GM10266 (cell line): ENCODE measurements around the gene PNPLA1.

ENCODE experiments used
- DNase-seq: peaks from one replicate; pipeline ENCODE4 v3.0.0; 2012; ENCODE audit errors: extremely low spot score
- TF ChIP-seq, protein P1 (sequence below): IDR thresholded peaks from 2 replicates; pipeline ENCODE4 v1.5.1; 2012; ENCODE audit warnings: mild to moderate bottlenecking, low read depth; ENCODE audit not compliant: control insufficient read depth, insufficient read depth; ENCODE audit errors: missing control alignments

The PNPLA1 gene

GRCh38 chr6:36308514-36308913, 38.7 kb downstream of the PNPLA1 start:
- DNase-seq: no peak
- TF ChIP-seq, protein P1, sequence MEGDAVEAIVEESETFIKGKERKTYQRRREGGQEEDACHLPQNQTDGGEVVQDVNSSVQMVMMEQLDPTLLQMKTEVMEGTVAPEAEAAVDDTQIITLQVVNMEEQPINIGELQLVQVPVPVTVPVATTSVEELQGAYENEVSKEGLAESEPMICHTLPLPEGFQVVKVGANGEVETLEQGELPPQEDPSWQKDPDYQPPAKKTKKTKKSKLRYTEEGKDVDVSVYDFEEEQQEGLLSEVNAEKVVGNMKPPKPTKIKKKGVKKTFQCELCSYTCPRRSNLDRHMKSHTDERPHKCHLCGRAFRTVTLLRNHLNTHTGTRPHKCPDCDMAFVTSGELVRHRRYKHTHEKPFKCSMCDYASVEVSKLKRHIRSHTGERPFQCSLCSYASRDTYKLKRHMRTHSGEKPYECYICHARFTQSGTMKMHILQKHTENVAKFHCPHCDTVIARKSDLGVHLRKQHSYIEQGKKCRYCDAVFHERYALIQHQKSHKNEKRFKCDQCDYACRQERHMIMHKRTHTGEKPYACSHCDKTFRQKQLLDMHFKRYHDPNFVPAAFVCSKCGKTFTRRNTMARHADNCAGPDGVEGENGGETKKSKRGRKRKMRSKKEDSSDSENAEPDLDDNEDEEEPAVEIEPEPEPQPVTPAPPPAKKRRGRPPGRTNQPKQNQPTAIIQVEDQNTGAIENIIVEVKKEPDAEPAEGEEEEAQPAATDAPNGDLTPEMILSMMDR: no peak

DNA sequence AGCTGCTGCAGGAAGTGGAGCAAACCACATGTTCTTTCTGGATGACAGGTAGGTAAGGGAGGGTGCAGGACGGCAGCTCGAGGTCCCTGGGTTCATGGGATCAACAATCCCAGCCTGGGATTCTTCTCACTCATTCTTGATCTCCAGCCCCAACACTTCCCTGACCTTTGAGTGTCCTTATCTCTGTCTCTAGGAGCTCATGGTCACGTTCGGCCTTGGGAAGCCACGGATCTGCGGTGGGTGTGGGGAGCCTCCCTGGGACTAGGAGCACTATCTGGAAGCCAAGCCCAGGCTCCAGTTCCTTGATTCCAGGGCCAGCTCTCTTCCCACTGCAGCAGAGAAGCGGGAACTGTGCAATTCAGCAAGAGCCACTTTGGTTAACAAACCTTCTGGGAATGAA, 39.3 kb downstream of the PNPLA1 start:
- no peak for DNase-seq
- TF ChIP-seq, protein P1: no peak

DNA sequence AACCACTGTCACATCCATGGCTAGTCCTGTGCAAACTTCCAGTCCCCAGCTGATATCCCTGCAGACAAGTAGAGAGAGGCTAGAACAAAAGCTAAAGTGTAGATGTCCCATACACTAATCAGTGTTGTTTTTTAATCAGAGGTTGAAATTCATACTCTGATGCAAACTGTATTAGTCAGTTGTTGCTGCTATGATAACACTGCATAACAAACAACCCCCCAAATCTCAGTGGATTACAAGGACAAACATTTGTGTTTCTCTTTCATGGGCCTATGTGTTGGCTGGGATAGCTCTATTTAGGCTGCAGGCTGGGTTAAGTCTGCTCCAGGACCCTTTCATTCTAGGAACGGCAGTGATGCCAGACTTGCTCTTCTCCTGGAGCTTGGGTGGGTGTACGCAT, 40.0 kb downstream of the PNPLA1 start:
- DNase-seq: no peak
- TF ChIP-seq, protein P1: no peak

DNA sequence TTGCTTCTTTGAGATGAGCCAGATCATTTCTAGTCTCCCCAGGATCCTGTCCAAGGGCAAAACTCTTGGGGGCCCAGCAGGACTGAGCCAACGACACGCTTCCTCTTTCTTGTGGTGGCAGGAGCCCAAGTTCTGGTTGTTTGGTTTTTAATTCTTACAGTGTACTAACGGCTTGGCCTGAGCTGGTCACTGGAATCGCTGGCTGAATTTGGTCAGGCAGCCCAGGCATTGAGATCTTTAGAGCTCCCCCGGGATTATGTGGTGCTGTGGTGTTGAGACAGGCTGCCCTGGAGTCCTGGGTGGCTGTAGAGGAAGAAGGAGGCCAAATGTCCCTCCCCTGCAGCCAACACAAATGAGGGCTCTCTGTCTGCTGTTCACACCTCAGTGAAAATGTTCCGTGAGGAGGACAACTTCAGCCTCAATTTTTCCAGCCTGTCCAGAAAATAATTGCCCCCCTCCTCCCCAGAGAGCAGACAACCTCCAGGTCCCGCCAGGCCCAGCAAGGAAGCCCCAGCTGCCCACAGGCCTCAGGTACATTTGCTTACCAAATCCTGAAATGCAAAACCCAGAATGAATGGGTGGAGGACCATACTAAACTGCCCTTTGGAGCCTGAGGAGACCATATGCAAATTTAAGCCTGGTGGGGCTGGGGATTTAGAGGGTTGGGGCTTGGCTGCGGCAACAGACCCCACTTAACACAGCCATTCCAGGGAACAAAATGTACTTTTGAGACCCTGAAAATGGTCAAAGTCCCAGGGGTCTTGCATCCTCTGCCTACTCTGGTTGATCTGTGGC, 43.2 kb downstream of the PNPLA1 start:
- DNase-seq: peak; percentile 26
- TF ChIP-seq, protein P1: no peak

DNA sequence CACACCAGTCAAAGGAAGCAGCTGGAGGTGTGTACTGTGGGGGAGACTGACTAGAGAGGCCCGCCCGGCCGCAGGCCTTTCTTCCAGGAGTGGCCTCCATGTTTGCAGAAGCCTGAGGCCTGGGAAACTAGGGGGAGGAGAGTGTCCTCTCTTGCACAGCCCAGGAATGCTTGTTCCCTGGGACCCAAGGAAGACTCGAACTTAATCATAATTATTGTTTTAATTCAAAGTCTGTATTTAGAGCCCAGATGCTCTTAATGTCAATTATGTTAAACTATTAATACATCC, 43.7 kb downstream of the PNPLA1 start:
- TF ChIP-seq, protein P1: no peak
- no peak for DNase-seq

DNA sequence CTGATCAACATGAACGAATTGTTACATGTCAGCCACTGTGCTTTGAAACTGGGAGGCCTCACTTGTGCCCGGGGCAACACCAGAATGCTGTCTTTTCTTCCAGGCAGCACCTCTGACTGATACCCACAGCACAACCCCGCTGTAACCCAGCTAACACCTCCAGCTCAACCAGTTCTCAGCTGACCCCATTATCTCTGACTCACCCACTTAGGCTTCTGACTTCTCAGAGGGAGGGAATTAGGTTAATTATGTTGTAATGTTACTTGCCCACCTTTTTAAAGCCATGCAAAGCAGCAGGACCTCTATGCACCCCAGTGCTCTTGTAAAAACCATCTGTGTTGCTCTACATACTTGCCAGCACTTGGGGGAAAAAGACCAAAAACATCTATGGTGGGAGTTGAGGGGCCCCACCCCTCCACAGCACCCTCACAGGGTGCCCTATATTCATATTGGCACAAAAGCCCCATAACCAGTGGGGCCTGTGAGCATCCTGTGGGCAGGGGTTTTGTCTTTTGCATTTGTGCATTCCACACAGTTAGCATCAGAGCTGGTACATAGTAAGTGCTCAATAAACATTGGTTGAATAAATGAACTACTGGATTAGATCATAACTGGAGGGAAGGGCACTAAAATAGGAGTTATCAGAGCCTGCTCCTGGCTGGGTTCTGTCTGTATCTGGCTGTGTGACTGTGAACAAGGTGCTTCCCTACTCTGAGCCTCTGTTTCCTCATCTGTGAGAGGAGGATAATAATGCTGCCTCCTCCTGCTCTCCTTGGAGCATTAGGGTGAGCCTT, 44.6 kb downstream of the PNPLA1 start:
- TF ChIP-seq, protein P1: no peak
- no peak for DNase-seq

- TF ChIP-seq, protein P1: no peak
These were observed 46.1 kb downstream of the PNPLA1 start for GRCh38 chr6:36315921-36316320.

More at GRCh38 chr6:36315921-36316320, 46.1 kb downstream of the PNPLA1 start:
- DNase-seq: no peak
